NCI-H345 (cell line): ENCODE results near the gene THRSP.
A peak's percentile ranks its signal among the peaks of the same experiment; 100 is the strongest.

Experiments
- DNase-seq: peaks from one replicate; lab custom pipeline; 2025; lab: John Stamatoyannopoulos, UW

Gene THRSP

DNA sequence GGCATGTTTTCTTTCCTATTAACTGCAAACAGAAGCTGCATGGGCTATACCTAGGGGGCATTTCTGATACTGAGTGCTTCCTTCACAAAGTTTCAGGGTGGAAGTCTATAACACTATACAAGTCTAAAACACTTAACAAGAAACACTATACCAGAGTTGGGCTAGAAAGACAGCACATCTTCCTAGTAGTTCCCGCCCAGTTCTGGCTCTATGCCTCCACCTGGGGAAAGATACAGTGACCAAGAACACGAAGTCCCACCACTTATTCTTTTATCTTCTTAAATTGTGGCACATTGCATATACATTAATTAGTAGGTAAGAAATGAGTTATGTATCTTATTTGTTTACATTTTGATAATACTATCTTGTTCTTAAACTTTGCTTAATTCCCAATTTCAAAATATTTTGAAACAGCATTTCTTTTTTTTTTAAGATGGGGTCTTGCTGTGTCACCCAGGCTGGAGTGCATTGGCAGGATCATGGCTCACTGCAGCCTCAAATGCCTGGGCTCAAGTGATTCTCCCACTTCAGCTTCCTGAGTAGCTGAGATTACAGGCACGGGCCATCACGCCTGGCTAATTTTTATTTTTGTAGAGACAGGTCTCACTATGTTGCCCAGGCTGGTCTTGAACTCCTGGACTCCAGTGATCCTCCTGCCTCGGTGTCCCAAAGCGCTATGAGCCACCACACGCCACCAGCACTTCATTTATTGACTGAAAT is 34.2 kb downstream of the THRSP start:
- DNase-seq = no peak

- peak; percentile 42 for DNase-seq
Observed at GRCh38 chr11:78099666-78100065, 36.0 kb downstream of the THRSP start.

DNA sequence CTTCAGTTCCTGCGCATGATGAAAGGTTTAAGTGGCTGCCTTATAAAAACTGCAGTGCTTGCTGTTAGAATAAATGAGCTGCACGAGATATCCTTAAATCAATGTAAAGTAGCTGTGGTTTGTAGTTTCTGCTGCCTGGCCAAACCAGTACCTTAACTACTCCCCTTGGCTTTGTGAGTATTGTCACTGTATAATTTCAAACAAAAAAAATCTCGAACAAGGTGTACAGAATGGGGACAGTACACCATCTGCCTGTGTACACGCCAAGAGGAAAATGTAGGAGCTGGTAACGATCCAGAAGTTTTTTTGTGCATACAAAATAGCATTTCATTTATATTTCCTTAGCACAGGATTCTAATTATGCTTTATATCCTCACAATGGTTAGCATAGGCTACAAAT is 36.6 kb downstream of the THRSP start:
- peak; percentile 80 for DNase-seq

GRCh38 chr11:78100676-78101472 is 37.2 kb downstream of the THRSP start:
- peak; percentile 79 for DNase-seq

DNA sequence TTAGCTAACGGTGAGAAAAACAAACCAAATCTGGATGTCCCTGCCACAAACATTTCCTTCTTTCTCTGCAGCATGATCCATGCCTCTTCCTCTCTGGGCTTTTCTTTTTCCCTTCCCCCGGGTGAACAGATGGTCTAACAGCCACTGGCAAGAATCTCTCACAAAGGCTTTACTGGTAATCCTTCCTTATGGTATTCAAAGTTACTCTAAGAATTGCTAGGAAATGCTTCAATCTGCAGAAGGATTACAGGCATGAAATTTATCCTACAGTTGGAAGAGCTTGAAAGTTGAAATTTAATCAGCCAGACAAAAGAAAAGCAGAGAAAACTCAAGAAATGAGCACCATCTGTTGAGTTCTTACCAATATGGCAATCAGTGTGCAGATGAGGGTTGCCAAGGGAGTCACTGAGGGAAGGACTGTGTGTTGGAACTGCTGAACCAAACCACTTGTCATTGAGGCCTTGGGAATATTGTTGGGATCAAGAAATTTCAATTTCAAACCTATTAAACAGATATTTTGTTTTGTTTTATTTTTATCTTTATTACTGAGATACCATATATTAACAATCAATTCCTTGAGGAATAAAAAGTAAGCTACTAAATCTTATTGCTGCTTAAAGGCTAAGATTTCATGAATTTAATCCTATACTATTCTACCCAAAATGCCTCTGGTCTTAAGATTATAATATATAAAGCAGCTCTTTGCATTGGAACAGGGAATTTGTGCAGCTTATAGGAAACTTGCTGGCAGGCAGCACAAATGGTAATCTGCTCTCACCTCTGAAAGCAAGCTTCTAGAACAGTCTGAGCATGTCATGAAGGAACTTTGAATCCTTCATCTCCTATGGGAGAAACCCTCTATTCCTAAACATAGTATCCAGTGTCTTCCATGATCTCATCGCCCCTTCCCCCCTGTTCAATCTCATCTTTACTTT is 45.7 kb downstream of the THRSP start:
- no peak for DNase-seq

- DNase-seq = no peak
Observed at GRCh38 chr11:78110351-78110750, 46.7 kb downstream of the THRSP start.

DNA sequence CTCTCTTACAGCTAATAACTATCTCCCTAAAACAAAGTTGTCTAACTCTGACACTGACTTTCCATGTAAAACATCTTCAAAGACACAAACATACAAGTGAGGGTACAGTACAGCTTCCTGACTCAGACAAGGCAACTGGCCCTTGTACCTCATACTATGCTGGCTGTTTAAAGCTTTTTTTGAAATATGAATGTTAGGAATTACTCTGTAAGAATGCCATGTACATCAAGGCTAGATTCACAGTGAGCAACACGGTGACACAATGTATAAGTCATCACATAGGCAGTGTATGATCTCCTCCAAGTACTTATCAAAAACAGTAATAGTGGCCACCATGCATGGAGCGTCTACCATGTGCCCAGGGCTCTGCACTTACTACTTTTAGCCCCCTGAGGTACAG is 47.2 kb downstream of the THRSP start:
- no peak for DNase-seq

GRCh38 chr11:78111298-78111697 is 47.6 kb downstream of the THRSP start:
- DNase-seq = no peak

DNA sequence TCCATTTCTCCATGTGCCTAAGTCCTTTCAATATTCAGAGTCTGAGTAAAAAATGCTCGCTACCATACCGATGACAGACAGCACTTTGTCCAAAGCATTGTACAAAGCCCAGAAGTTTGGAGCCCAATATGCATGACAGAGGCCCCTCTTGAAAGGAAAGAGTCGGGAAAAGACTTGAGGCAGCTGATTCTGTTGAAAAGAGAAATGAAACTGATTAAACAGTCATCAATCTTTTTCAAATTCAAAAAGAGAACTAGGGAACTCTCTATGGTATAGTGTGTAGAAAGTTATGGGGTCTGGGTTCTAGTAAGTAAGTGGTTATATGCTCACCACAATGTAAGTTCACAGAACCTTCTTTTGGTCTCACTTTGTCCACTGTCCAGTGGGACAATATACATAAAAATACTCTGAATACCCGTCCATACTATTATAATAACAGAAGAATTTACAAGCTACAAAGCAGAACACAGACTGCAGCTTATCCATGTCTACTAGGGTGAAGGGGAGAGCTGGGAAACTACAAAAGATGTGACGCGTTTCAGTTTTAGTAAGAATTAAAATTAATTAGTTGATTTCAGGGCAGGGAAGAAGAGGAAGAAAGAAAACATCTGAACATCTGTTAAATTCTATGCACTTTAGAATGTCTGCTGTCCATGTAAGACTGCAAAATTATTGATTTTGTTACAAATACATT is 49.1 kb downstream of the THRSP start:
- no peak for DNase-seq
